ENCODE measurements around the gene AMZ1.

AMZ1 gene

DNA sequence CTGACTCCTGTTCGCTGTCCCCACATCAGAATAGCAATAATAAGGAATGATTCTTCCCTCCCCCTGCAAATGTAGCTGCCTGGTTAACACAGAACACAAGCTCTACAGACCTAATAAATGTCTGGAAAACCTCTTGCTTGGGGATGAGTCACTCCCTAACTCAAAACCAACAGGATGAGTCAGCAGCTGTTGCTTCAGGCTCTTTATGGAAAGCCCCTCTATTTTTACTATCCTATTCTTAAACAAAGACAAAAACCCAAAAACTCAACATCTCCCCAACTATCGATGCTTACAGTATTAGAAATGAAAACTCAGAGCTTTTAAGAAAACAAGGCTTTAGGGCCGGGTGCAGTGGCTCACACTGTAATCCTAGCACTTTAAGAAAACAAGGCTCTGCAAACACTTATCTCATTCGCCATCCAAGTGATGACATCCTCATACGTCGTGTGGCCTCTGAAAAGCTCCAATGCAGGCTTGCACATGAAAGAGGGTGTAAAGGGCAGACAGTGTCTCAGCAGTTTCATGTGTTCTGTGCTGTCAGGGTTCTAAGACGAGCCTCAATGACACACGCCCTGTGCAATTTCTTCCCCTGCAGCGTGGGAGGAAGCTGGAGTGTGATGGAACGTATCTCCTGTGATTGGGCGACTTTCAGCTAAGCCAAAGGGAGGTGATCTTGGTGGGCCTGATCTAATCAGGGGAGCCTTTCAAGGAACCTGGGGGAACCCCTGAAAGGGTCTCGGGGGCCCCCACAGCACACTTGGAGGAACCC, 70.1 kb downstream of the AMZ1 start:
- no peaks in the 10 kb centered on the region for H3K36me3 ChIP-seq (ENCODE audit: control insufficient read depth in 5 of 5, insufficient read depth in 5 of 5, low read length in 5 of 5)
- no peaks in the 10 kb centered on the region for H3K9me3 ChIP-seq (ENCODE audit: control insufficient read depth in 5 of 5, low read length in 5 of 5)
- H3K4me1 ChIP-seq (ENCODE audit: control insufficient read depth in 5 of 5, insufficient read depth in 5 of 5, low read length in 5 of 5), result peaks cover 10 to 60% (median 56%) of the 10 kb centered on the region in 5 donors
- peak overlapping the region in 3 of 5 donors; percentile 4 to 57 (median 21) for H3K9ac ChIP-seq (ENCODE audit: low read length in 5 of 5)
- no peak overlapping the region for H3K4me3 ChIP-seq (ENCODE audit: low read depth in 1 of 5, low read length in 5 of 5)
- no peaks in the 10 kb centered on the region for H3K27me3 ChIP-seq (ENCODE audit: control insufficient read depth in 5 of 5, insufficient read depth in 4 of 5, low read length in 5 of 5)
- H3K27ac ChIP-seq (ENCODE audit: low read depth, low read length), result peak overlapping the region; percentile 89

DNA sequence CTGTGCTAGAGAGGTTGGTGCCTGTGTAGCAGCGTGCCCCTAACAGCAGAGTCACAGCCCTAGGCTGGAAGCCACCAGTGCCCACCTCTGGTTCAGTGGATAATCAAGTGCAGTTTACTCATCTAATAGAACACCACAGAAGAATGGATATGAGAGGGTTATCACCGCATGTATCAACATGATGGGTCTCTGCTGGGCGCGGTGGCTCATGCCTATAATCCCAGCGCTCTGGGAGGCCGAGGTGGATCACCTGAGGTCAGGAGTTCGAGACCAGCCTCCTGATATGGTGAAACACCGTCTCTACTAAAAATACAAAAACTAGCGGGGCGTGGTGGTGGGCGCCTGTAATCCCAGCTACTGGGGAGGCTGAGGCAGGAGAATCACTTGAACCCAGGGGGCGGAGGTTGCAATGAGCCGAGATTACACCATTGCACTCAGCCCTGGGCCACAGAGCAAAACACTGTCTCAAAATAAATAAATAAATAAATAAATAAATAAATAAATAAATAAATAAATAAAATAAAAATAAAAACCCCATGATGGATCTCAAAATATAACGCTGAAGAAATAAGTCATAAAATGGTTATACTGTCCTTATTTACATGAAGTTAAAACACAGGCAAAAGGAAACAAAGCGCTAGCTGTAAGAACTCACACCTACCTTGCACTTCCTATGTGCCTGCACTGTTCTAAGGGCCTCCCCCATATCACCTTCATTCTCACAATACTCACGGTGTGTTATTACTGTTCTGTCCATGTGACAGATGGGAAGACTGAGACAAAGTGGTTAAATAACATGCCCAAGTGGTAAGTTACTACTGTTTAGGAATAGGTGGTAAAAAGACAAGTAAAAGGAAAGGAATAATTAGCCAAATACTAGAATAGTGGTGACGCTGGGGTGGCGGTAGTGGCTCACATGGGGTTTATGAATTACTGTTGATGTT, 70.9 kb downstream of the AMZ1 start:
- peaks cover 17 to 69% (median 65%) of the 10 kb centered on the region in 5 donors for H3K4me1 ChIP-seq (ENCODE audit: control insufficient read depth in 5 of 5, insufficient read depth in 5 of 5, low read length in 5 of 5)

DNA sequence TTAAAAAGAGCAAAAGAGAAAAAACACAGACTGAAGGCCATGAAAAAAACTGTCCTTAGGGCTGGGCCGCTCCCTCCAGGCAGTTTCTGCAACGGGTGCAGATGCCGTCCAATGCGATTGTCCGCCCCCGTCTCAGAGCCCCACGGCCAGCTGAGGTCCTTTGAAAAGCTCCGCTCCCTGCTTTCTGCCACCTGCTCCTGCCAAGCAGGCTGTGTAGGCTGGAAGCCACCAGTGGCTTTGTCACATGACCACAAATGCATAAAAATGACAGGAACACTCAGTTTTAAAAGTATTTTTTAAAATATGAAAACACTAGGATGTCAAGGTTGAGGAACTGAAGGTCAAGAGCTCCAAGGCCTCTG, 71.7 kb downstream of the AMZ1 start:
- Histone ChIP-seq H3K4me1 (ENCODE audit: control insufficient read depth in 5 of 5, insufficient read depth in 5 of 5, low read length in 5 of 5) (peaks cover 17 to 69% (median 65%) of the 10 kb centered on the region in 5 donors), H3K9me3 (ENCODE audit: control insufficient read depth in 5 of 5, low read length in 5 of 5) (no peaks in the 10 kb centered on the region), H3K27me3 (ENCODE audit: control insufficient read depth in 5 of 5, insufficient read depth in 4 of 5, low read length in 5 of 5) (no peaks in the 10 kb centered on the region), H3K27ac (ENCODE audit: low read depth, low read length) (peak overlapping the region; percentile 56), H3K36me3 (ENCODE audit: control insufficient read depth in 5 of 5, insufficient read depth in 5 of 5, low read length in 5 of 5) (no peaks in the 10 kb centered on the region), H3K9ac (ENCODE audit: low read length in 5 of 5) (no peak overlapping the region), H3K4me3 (ENCODE audit: low read depth in 1 of 5, low read length in 5 of 5) (no peak overlapping the region)

More for the DNA sequence above, 70.9 kb downstream of the AMZ1 start:
- Histone ChIP-seq H3K9ac (ENCODE audit: low read length in 5 of 5) (peak overlapping the region in 1 of 5 donors; percentile 4), H3K27me3 (ENCODE audit: control insufficient read depth in 5 of 5, insufficient read depth in 4 of 5, low read length in 5 of 5) (no peaks in the 10 kb centered on the region), H3K4me3 (ENCODE audit: low read depth in 1 of 5, low read length in 5 of 5) (no peak overlapping the region), H3K9me3 (ENCODE audit: control insufficient read depth in 5 of 5, low read length in 5 of 5) (no peaks in the 10 kb centered on the region), H3K36me3 (ENCODE audit: control insufficient read depth in 5 of 5, insufficient read depth in 5 of 5, low read length in 5 of 5) (no peaks in the 10 kb centered on the region), H3K27ac (ENCODE audit: low read depth, low read length) (peak overlapping the region; percentile 89)

DNA sequence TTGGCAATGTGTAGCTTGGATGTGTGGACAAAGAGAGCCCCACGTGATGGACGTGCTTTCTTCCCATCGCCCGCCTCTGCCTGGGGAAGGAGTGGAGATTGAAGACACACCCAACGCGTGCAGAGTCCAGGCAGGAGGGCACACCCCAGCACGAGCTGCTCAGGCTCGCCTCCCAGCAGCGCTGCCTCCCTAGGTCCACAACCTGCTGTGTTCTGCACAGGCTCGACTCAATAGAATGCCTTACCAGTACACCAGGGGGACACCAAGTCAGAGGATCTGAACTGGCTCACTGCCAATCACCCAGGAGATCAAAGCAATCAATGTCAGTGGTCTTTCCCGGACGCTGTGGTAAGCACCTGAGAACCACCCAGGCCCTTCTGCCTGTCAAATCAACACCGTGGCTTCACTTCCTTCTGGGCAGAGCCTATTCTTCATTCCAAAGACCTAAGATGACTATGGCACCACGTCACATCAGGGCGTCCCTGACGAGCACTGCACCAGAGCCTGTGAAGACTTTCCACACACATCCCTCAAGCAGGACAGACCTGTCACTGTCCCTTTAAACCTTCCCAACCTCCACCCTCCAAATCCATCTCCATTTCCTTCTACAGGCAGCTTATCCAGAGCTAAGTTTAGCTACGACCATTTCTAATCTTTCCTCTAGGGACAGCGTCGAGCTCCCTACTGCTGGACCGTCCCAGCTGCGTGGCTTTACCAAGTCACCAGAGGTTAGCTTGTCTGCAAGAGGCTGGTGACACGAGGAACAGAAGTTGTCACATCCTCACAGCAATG, 72.3 kb downstream of the AMZ1 start:
- no peaks in the 10 kb centered on the region for H3K36me3 ChIP-seq (ENCODE audit: control insufficient read depth in 5 of 5, insufficient read depth in 5 of 5, low read length in 5 of 5)
- H3K27ac ChIP-seq (ENCODE audit: low read depth, low read length), result peak overlapping the region; percentile 56
- H3K9ac ChIP-seq (ENCODE audit: low read length in 5 of 5), result no peak overlapping the region
- H3K4me3 ChIP-seq (ENCODE audit: low read depth in 1 of 5, low read length in 5 of 5), result peak overlapping the region in 2 of 5 donors; percentile 25 to 31
- H3K4me1 ChIP-seq (ENCODE audit: control insufficient read depth in 5 of 5, insufficient read depth in 5 of 5, low read length in 5 of 5), result peaks cover 17 to 69% (median 65%) of the 10 kb centered on the region in 5 donors
- no peaks in the 10 kb centered on the region for H3K27me3 ChIP-seq (ENCODE audit: control insufficient read depth in 5 of 5, insufficient read depth in 4 of 5, low read length in 5 of 5)
- H3K9me3 ChIP-seq (ENCODE audit: control insufficient read depth in 5 of 5, low read length in 5 of 5), result no peaks in the 10 kb centered on the region

DNA sequence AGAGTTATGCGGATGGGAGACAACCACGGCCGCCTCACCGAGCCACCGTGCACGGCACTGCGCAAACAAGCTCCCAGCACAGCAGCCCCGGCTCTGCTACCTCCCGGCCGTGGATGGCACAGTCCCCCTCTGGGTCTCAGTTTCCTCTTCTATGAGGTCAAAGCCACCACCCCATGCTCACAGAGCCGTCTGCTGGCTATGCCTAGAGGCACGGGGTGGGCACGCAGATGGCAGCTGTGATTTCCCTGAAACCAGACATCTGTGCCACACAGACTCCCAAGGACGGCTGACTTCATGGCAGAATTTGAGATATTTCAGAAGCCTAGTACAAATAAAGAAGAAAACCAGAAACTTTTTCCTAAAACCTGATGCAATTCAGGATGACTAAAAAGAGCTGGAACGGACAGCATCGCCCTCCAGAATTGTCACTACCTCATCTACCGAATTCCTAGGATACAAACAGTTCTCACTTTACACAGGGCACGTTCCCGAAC, 73.2 kb downstream of the AMZ1 start:
- Histone ChIP-seq H3K27me3 (ENCODE audit: control insufficient read depth in 5 of 5, insufficient read depth in 4 of 5, low read length in 5 of 5) (no peaks in the 10 kb centered on the region), H3K9ac (ENCODE audit: low read length in 5 of 5) (no peak overlapping the region), H3K9me3 (ENCODE audit: control insufficient read depth in 5 of 5, low read length in 5 of 5) (no peaks in the 10 kb centered on the region), H3K4me3 (ENCODE audit: low read depth in 1 of 5, low read length in 5 of 5) (no peak overlapping the region), H3K4me1 (ENCODE audit: control insufficient read depth in 5 of 5, insufficient read depth in 5 of 5, low read length in 5 of 5) (peaks cover 17 to 69% (median 65%) of the 10 kb centered on the region in 5 donors), H3K27ac (ENCODE audit: low read depth, low read length) (peak overlapping the region; percentile 56), H3K36me3 (ENCODE audit: control insufficient read depth in 5 of 5, insufficient read depth in 5 of 5, low read length in 5 of 5) (no peaks in the 10 kb centered on the region)

DNA sequence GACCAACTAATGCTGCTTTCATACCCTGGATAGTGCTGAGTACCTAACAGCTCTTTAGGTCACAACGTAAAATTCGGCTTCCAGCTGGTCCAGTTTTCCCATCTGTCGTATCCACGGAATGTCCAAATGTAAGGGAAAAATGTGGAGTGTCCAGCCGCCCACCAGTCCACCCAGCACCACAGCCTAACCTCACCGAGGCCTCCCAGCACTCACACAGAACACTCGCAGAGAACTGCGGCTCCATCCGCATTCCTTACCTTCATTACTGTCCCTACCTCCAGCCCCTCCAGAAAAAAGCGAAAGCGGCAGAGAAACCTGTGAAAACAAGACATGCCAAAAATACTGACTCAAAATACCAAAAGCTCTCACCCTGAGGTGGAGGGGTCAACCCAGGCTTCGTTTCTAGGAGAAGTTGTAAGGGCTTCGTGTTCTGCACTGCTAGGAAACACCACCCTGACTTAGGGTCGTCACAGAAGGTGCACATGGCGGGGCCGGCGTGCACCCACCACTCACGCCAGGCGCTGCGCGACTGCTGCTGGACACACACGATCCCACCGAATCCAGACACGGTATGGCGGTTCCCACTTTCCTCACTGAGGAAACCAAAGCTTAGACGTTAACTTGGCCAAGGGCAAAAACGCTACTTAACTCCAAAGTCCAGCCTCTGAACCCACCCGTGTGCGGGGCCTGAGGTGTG, 73.9 kb downstream of the AMZ1 start:
- Histone ChIP-seq H3K9me3 (ENCODE audit: control insufficient read depth in 5 of 5, low read length in 5 of 5) (no peaks in the 10 kb centered on the region), H3K27me3 (ENCODE audit: control insufficient read depth in 5 of 5, insufficient read depth in 4 of 5, low read length in 5 of 5) (no peaks in the 10 kb centered on the region), H3K4me1 (ENCODE audit: control insufficient read depth in 5 of 5, insufficient read depth in 5 of 5, low read length in 5 of 5) (peaks cover 17 to 66% (median 65%) of the 10 kb centered on the region in 5 donors), H3K9ac (ENCODE audit: low read length in 5 of 5) (peak overlapping the region in 2 of 5 donors; percentile 46 to 77), H3K27ac (ENCODE audit: low read depth, low read length) (peak overlapping the region; percentile 91), H3K4me3 (ENCODE audit: low read depth in 1 of 5, low read length in 5 of 5) (peak overlapping the region in 2 of 5 donors; percentile 46 to 56), H3K36me3 (ENCODE audit: control insufficient read depth in 5 of 5, insufficient read depth in 5 of 5, low read length in 5 of 5) (no peaks in the 10 kb centered on the region)

DNA sequence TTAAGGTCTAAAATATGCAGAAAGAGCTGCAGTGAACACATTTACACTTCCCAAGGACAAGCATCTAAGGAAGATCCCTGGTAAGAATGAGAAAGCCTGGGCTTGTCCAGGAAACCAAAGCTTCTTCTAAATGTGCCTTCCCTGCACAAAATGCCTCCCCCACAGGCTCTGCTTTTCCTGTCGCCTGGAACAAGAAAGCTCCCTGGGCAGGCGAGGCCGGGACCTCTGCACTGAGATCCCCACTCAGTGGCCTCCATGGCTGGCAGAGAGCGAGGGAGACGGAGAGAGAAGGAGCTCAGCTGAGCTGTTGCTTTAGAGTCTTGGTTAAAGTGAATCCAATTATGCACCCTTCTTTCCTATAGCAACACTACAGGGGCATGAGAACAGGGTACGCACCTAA, 75.6 kb downstream of the AMZ1 start:
- Histone ChIP-seq H3K36me3 (ENCODE audit: control insufficient read depth in 5 of 5, insufficient read depth in 5 of 5, low read length in 5 of 5) (no peaks in the 10 kb centered on the region), H3K4me3 (ENCODE audit: low read depth in 1 of 5, low read length in 5 of 5) (peak overlapping the region in 4 of 5 donors; percentile 47 to 56 (median 52)), H3K9ac (ENCODE audit: low read length in 5 of 5) (peak overlapping the region in 4 of 5 donors; percentile 18 to 77 (median 66)), H3K4me1 (ENCODE audit: control insufficient read depth in 5 of 5, insufficient read depth in 5 of 5, low read length in 5 of 5) (peaks cover 13 to 50% (median 49%) of the 10 kb centered on the region in 5 donors), H3K27me3 (ENCODE audit: control insufficient read depth in 5 of 5, insufficient read depth in 4 of 5, low read length in 5 of 5) (no peaks in the 10 kb centered on the region), H3K9me3 (ENCODE audit: control insufficient read depth in 5 of 5, low read length in 5 of 5) (no peaks in the 10 kb centered on the region), H3K27ac (ENCODE audit: low read depth, low read length) (peak overlapping the region; percentile 91)

DNA sequence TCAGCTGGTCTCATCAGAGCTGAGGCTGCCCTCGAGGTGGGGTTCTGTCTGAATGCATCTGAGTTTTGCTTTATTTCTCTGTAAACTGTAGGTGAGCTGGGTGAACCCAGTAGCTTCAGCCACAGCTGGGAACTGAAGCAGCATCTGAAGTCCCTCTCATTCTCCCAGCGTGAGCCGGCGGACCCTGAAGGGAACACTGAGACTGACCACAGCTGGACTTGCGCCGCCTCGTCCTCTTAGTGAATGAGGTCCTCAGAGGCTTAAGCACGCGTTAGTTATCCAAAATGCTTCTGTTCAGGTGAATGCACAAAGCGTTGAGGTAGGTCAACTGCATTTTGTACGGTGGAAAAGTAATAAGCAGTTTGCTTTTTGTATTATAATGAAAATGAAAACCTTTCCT, 76.6 kb downstream of the AMZ1 start:
- Histone ChIP-seq H3K27ac (ENCODE audit: low read depth, low read length) (no peak overlapping the region), H3K27me3 (ENCODE audit: control insufficient read depth in 5 of 5, insufficient read depth in 4 of 5, low read length in 5 of 5) (no peaks in the 10 kb centered on the region), H3K4me3 (ENCODE audit: low read depth in 1 of 5, low read length in 5 of 5) (no peak overlapping the region), H3K9ac (ENCODE audit: low read length in 5 of 5) (peak overlapping the region in 1 of 5 donors; percentile 7), H3K4me1 (ENCODE audit: control insufficient read depth in 5 of 5, insufficient read depth in 5 of 5, low read length in 5 of 5) (peaks cover 13 to 43% (median 42%) of the 10 kb centered on the region in 5 donors), H3K36me3 (ENCODE audit: control insufficient read depth in 5 of 5, insufficient read depth in 5 of 5, low read length in 5 of 5) (no peaks in the 10 kb centered on the region), H3K9me3 (ENCODE audit: control insufficient read depth in 5 of 5, low read length in 5 of 5) (no peaks in the 10 kb centered on the region)
